Prostate gland (tissue), 2 donors: ENCODE measurements around the gene GPATCH2. TPM values are rescaled to one million over a fixed set of nuclear protein-coding genes. Genes with fewer than 3 reads are reported as not detected.

ENCODE experiments used
- DNase-seq: peaks from one replicate; pipeline ENCODE4 v3.0.0-alpha.2; 2019; ENCODE audit warnings: low spot score
- H3K27ac ChIP-seq, 2 donors: fragments of 200-600 bp; sonication (generic); 2 replicates each; pipeline ENCODE4 v1.5.1; 2017 to 2019
- H3K27me3 ChIP-seq: fragments of 200-600 bp; sonication (generic); replicated peaks from 2 replicates; pipeline ENCODE4 v1.5.1; 2019; ENCODE audit not compliant: insufficient read depth
- H3K36me3 ChIP-seq, 2 donors: fragments of 200-600 bp; sonication (generic); 1 replicate in 1 of 2; 2 replicates in 1 of 2; pipeline versions ENCODE4 v1.5.1 to v1.8.1; 2017 to 2019
- H3K4me1 ChIP-seq: fragments of 200-600 bp; sonication (generic); replicated peaks from 2 replicates; pipeline ENCODE4 v1.5.1; 2019
- H3K4me3 ChIP-seq, 2 donors: fragments of 200-600 bp; sonication (generic); 2 replicates each; pipeline ENCODE4 v1.5.1; 2017 to 2019
- H3K9me3 ChIP-seq: fragments of 200-600 bp; sonication (generic); 2 replicates; pipeline ENCODE4 v1.5.1; 2017
- POLR2A ChIP-seq: fragments of 450-650 bp; IDR thresholded peaks from one replicate; pipeline ENCODE4 v1.6.1; 2016; ENCODE audit warnings: antibody characterized with exemption, mild to moderate bottlenecking
- POLR2AphosphoS5 ChIP-seq: sonication (generic); formaldehyde crosslinking; IDR thresholded peaks from one replicate; pipeline ENCODE4 v1.6.1; 2017; ENCODE audit warnings: antibody characterized with exemption
- WGBS: methylation state at CpG from one replicate; pipeline ENCODE4 v1.1.5; 2018; 5-methylcytosine and 5-hydroxymethylcytosine counted together
- intact Hi-C: fragments of 100-400 bp; cut with DNase I; formaldehyde crosslinking; loops from one replicate; pipeline ENCODE4 v1.14.2; 2022
- total RNA-seq, 2 donors: library from RNA; depleted of rRNA; stranded (reverse); fragments of >200 nt; gene quantifications; one replicate each; pipeline ENCODE4 v1.1.0, GENCODE V29; 2016
- TF ChIP-seq, protein P1 (sequence below), 4 experiments: fragments of 200-600 bp in 2 of 4; fragments of 450-650 bp in 2 of 4; sonication (generic) in 2 of 4; IDR thresholded peaks; 1 replicate in 3 of 4; 2 replicates in 1 of 4; pipeline ENCODE4 v1.5.1; 2016 to 2019; ENCODE audit warnings: antibody characterized with exemption in 4 of 4, mild to moderate bottlenecking in 2 of 4, moderate library complexity in 2 of 4

The GPATCH2 gene
- total RNA-seq, 2 donors from 2014 or later: 15.1 to 16.8 TPM

DNA sequence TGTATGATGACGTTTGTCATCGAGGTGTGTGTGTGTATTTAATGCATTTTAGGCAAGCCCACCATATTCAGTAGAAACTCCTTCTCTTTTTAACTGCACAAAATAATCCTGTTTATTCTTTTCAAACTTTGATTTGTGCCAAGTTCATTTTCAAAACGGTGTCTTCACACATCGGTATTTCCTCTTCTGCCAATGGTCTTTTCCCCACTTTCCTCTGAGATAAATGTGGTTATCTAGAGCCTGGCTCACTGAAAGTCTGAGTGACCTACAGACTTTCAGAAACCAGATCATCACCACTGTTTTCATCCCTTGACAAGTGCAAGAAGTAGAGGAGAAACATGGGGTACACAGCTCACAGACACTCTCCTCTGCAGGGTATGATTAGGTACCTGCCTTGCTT, 69.4 kb downstream of the GPATCH2 start:
- intact Hi-C loops: no loop called here
- no peak overlapping the region for H3K4me3 ChIP-seq
- 79% methylated on average over 4 of the region's 4 CpGs for WGBS

DNA sequence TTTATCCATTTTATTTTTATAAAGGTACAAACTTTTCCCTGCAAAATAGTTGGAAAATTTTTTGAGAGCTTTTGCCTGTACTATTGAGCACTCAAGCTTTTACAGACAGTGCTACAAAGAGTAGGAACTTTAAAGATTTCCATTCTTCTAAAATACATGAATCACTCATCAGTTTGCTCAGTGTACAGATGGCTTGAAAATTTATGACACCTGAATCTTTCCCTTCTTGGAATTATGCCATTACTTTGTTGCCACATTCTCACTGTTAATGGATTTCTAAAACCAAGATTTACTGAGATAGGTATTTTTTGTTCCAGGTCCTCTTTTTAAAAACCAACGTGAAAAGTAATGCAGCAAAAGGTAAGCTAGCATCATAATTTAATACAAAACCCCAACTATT, 76.0 kb downstream of the GPATCH2 start:
- H3K36me3 ChIP-seq: no peaks in the 10 kb centered on the region
- H3K4me1 ChIP-seq: no peaks in the 10 kb centered on the region
- WGBS: 22% methylated on average over 1 of the region's 1 CpG
- TF ChIP-seq, protein P1, sequence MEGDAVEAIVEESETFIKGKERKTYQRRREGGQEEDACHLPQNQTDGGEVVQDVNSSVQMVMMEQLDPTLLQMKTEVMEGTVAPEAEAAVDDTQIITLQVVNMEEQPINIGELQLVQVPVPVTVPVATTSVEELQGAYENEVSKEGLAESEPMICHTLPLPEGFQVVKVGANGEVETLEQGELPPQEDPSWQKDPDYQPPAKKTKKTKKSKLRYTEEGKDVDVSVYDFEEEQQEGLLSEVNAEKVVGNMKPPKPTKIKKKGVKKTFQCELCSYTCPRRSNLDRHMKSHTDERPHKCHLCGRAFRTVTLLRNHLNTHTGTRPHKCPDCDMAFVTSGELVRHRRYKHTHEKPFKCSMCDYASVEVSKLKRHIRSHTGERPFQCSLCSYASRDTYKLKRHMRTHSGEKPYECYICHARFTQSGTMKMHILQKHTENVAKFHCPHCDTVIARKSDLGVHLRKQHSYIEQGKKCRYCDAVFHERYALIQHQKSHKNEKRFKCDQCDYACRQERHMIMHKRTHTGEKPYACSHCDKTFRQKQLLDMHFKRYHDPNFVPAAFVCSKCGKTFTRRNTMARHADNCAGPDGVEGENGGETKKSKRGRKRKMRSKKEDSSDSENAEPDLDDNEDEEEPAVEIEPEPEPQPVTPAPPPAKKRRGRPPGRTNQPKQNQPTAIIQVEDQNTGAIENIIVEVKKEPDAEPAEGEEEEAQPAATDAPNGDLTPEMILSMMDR (IDR thresholded peaks at IDR 0.05): no peak
- no peak for TF ChIP-seq POLR2A
- no peak for TF ChIP-seq POLR2AphosphoS5
- intact Hi-C loops: no loop called here
- no peaks in the 10 kb centered on the region for H3K9me3 ChIP-seq
- DNase-seq: no peak
- no peaks in the 10 kb centered on the region for H3K27me3 ChIP-seq
- H3K27ac ChIP-seq: no peak overlapping the region
- no peak overlapping the region for H3K4me3 ChIP-seq

More for the DNA sequence above, 69.4 kb downstream of the GPATCH2 start:
- Histone ChIP-seq H3K27ac (no peak overlapping the region), H3K36me3 (no peaks in the 10 kb centered on the region), H3K9me3 (no peaks in the 10 kb centered on the region), H3K4me1 (no peaks in the 10 kb centered on the region), H3K27me3 (no peaks in the 10 kb centered on the region)
- no peak for DNase-seq
- TF ChIP-seq, protein P1 (IDR thresholded peaks at IDR 0.05): no peak
- TF ChIP-seq POLR2A (no peak), POLR2AphosphoS5 (no peak)

DNA sequence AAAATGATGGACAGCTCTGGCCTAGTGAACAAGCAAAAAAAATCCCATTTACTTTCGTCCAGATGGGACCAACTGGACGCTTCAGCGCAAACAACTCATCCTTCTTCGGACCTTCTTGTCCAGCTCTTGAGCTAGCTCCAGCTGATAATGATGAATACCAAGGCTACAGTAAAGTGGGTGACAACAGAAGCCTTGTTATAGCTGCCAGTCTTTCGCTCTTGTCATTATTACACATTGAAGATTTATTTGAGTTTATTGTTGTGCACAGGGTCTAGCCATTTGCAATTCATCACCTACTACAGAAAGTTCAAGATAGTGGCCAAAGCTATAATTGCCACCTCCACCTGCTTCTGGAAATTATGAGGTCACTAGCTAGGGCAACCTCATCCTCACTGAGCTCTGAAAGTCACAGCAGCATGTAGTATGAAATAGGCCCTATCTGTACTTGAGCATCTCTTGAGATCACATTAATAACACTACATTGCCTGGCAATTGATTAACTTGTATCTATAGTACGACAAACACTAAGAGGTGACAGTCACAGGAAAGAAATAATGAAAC, 76.9 kb downstream of the GPATCH2 start:
- 97% methylated on average over 6 of the region's 6 CpGs for WGBS
- H3K9me3 ChIP-seq: no peaks in the 10 kb centered on the region
- TF ChIP-seq, protein P1 (IDR thresholded peaks at IDR 0.05): no peak
- TF ChIP-seq POLR2AphosphoS5 (no peak), POLR2A (no peak)

DNA sequence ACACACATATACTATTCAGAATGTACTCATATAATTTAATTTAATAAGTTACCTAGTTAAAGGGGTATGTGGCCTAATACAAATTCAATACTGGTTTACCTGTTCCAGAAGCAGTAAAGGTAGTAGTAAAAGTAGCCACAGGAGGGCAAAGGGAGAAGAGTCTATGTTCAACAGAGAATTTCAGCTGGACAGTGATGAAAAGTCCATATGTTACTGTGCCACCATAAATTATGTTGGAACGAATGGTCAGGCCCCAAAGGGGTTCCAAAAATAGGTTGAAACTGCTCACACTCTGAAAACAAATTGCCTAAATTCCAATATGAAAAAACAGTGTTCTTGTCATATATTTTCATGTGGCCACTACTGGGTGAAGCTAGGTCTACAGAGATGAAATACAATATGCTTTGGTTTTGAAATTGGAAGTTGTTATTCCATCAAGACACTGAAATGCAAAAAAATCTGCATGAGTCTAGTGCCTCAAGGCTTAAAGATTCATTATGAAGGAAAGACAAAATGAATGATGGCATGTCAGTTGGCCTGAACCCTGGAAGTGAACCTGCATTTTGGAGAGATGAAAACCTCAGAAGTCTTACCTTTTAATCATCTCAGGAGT, 78.4 kb downstream of the GPATCH2 start:
- DNase-seq: no peak
- Histone ChIP-seq H3K27me3 (no peaks in the 10 kb centered on the region), H3K27ac (no peak overlapping the region), H3K4me3 (no peak overlapping the region), H3K36me3 (no peaks in the 10 kb centered on the region), H3K9me3 (no peaks in the 10 kb centered on the region), H3K4me1 (no peaks in the 10 kb centered on the region)
- TF ChIP-seq POLR2A (no peak), POLR2AphosphoS5 (no peak)
- TF ChIP-seq, protein P1 (IDR thresholded peaks at IDR 0.05): no peak
- intact Hi-C loops: no loop called here
- WGBS: 91% methylated on average over 1 of the region's 1 CpG

More for the DNA sequence above, 76.9 kb downstream of the GPATCH2 start:
- Histone ChIP-seq H3K27me3 (no peaks in the 10 kb centered on the region), H3K36me3 (no peaks in the 10 kb centered on the region), H3K27ac (no peak overlapping the region), H3K4me3 (no peak overlapping the region), H3K4me1 (no peaks in the 10 kb centered on the region)
- DNase-seq: no peak
- intact Hi-C loops: no loop called here

DNA sequence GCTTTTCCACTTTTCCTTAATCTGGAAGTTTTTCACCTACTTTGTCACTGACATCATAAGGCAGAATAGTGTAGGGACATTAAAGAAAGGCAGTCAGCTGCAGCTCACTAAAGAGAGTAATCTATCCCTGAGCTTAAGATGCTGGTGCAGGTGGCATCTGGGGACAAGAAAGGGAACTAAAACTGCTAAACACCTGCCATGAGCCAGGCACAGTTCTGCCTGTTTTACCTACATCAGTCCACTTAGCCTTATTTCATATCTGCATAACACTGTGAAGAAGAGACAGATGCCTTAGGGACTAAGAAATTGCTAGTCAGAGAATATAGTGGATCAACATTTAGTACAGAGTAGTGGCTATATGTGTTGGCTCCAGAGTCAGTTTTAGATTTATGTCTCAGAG, 88.1 kb downstream of the GPATCH2 start:
- Histone ChIP-seq H3K4me3 (no peak overlapping the region), H3K27me3 (no peaks in the 10 kb centered on the region), H3K4me1 (no peaks in the 10 kb centered on the region), H3K36me3 (no peaks in the 10 kb centered on the region), H3K27ac (no peak overlapping the region), H3K9me3 (no peaks in the 10 kb centered on the region)
- no peak for DNase-seq
- no peak for TF ChIP-seq POLR2A
- TF ChIP-seq POLR2AphosphoS5: no peak
- TF ChIP-seq, protein P1 (IDR thresholded peaks at IDR 0.05): no peak
- intact Hi-C loops: no loop called here
